GM19463 (cell line): Measurements from ENCODE around the gene HEATR5A.

ENCODE experiments used
- ATAC-seq: cut with Tn5 transposase; IDR thresholded peaks from one replicate; pipeline ENCODE4 v1.9.1; 2021; ENCODE audit warnings: mild to moderate bottlenecking, moderate library complexity; ENCODE audit not compliant: unreplicated experiment

HEATR5A gene

DNA sequence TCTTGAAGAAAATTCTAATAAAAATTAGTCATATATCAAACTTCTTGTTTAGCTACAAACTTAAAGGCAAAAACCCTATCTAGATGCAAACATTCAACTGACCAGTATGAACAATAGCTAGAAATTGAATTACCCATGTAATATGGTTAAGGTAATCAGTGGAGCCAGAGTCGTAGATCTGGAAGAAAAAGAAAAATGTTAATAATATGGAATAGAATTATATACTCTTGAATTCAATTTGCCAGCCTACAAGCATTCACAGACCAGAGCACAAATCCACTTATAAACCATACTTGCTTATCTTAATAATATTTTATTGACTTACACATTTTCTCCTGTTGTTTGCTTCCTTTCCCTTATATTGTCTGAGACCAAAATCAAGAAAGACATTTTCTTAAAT lies 7.7 kb upstream of the HEATR5A start:
- no peak for ATAC-seq

DNA sequence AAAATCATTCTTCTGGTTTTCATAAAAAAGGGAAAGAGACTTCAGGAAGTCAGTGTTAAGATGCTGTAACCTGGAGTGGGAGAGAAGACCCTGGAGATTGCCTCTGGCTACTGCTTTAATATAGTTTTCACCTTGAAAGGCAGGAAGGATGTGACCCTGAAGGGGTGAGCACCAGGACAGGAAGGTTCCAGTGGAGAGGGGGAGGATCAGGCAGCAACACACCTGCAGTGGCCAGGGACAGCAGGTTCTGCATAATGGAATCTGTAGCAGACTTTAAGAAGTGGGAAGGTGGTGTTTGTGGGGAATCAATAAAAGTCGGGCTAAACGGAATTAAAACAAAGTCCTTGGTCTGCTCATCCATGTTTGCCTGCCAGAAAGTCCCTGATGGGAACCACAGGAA lies 6.3 kb upstream of the HEATR5A start:
- no peak for ATAC-seq

DNA sequence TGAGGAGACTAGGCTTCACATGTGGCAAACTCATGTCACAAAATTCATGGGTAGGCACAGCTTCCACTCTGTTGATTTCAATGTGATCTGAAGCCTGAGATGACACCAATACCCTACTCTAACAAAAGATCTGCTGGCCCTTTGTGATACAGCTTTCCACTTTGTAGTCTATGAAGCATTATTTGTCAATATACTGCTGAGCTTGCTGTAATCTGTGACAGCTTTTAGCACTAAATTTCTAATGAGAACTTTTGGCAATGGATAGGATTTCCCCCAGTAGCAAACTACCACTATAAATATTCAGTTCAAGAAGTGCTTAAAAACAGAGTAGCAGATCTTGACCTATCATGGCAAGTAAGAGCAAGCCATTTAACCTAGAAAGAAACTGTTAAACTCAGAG lies 5.6 kb upstream of the HEATR5A start:
- no peak for ATAC-seq

DNA sequence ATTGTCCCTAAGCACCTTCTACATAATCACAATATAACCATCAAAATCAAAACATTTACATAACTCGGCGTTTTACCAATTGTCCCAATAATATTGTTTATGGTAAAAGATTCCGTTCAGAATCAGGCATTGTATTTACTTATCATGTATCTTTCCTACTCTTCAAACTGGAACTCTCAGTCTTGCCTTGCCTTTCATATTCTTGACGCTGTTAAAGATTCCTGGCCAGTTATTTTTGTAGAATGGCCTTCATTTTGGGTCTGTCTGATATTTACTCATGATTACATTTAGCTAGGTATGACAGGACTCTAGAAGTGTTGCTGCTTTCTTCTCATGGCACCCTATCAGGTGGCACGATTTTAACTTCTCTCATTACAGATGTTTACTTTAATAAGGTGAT lies 850 bp upstream of the HEATR5A start:
- no peak for ATAC-seq

DNA sequence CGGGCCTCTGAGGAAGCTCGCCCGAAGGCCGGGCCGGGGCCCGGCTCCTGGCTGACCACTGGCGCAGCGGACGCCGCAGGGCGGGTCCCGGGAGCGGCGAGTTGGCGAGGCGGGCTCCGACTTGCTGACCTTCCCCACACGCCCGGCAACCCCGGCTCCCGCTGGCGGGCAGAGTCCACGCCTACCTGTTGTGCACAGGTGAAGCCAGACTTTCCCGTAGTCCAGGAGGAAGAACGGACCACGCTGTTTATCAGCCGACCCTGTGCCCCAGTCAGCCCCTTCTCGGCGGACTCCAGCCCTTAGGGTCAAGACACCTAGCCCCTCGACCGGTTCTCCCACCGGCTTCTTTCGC lies 407 bp downstream of the HEATR5A start:
- ATAC-seq, result peak; percentile 11

DNA sequence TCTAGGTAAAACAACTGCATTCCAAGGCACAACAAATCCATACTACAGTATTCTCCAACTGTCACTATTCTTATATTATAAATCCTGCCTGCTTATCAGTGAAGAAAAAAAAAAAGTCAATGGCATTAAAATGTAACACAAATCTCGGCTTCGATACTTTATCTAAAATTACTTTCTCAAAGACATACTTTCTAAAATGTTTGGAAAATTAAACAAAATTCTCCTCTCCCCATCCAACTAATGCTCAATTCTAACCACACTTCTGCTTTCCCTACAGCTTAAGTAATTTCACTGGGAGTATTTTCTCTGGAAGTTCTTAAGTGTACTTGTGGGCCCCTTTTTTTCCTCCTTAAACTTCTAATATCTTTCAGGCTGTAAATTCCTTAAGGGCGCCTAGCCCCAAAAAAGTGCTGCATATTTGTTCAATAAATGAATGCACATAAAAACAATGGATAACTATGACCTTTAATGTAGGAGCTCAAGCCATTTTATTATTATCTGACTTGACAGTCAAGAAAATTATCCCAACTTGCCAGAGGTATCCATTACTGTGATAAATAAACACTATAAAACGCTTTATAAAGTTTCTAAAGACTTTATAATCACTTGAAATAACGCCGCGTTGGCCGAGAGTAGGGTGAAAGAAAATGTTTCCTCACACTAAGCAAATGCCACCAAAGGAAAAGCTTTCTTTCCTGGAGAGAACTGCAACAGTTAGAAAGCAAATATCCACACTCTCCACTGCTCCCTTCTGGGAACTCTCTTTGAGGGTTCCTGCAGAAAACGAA lies 977 bp downstream of the HEATR5A start:
- ATAC-seq, result no peak

DNA sequence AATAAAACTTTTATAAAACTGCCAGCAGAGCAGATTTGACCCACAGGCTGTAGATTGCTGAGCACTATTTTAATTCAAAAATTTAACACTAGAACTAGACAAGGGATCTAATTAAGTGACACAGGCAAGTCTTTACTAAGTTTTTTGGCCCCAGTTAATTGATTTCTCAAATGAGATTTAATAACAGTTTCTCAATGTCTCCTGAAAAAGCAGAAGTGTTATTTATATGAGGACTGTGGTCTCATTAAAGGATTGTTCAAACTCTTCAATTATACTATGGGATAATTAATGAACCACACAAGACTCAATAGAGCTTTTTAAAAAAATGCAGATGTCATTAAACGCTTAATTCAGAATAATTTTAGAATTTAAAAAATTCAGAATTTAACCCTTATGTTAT lies 1.9 kb downstream of the HEATR5A start:
- ATAC-seq, result no peak

DNA sequence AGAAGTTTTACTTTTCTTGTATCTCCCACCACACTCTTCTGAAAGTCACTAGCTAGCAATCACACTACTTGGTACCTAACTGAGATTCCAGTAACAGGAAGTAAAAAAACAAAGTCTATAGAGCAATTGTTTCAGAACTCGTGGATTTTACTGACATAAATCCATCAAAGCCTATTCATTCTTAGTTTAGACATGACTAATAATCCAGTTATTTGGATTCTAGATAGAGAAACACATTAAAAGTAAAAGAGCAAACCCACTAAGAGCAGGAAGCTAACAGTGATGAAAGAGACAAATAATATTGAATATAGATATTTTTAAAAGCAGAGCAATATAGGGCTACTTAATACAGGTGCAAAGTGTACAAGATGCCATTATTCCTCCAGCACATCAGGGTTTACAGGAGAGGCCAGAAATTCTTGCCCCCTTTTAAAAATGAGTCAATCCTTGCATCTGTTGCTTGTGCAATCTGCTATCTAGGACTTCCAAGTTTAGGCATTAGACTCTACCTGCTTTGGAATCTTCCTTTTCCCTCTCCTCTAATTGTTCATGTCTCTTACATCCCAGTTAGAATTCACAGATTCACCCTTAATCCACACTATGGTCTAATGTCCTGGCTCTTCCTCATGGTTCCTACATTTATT lies 6.0 kb downstream of the HEATR5A start:
- no peak for ATAC-seq

DNA sequence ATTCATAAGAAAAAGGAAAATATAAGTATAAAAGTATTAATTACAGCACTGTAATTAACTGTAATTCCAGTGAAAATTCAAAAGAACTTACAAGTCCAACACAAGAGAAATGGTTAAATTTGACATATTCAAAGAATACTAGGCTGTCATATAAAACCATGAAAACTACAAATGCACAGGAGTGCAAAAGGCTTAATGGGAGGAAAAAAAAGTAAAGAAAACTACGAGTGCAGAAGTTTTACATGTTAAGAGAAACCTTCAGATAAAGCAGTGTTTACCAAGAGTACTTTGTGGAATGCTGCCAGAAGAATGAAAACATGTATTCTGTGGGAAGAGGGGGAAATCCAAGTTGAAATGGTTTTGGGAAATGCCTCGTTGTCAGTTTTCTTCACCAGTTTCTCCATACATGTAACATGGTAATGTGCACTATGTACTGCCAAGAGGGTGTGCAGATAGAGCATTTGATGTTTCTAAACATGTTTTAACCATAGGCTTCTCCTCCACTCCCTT lies 9.1 kb downstream of the HEATR5A start:
- ATAC-seq, result no peak

DNA sequence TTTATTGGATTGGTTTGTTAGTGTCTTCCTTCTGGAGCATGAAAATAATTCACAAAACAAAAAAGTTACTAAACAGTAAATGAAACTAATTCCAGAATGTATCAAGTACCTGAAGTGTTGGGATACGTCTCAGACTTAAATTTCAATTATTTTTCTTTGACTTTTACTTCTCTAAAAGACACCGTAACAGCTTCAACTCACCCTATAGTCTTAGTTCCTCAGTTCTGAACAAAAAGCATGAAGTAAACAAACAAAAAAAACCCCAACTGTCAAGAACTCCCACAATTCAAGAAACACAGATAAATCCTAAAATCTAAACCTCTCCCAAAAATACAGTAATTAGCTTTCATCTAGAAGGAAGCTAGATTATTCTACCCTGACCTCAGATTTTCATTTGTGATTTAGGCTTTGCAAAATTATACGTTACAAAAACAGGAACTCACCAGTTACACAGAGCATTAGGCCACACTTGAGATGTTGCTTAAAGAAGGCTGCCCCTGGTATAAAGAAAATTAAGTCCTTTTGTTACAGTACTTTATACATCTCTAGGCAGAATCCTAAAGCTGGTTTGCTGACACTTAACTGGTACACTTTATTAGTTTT lies 10.2 kb downstream of the HEATR5A start:
- ATAC-seq, result no peak

DNA sequence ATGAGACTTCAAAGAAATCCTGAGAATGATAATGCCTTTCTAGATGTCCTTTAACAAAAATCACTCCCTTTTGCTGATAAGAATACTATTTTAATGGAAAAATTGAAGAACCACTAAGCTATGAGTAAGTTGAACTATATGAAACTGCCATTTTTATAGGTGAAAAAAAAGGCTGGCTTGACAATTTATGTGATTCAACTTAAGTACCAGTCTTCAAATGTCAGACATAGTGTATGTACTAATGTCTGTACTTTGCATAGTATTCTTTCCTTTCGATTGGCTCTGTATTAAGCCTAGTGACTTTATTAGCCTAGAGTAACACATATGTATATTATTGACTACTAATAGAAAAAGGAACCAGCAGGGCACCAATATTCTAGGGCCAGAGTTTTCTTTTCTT lies 11.9 kb downstream of the HEATR5A start:
- ATAC-seq, result no peak

DNA sequence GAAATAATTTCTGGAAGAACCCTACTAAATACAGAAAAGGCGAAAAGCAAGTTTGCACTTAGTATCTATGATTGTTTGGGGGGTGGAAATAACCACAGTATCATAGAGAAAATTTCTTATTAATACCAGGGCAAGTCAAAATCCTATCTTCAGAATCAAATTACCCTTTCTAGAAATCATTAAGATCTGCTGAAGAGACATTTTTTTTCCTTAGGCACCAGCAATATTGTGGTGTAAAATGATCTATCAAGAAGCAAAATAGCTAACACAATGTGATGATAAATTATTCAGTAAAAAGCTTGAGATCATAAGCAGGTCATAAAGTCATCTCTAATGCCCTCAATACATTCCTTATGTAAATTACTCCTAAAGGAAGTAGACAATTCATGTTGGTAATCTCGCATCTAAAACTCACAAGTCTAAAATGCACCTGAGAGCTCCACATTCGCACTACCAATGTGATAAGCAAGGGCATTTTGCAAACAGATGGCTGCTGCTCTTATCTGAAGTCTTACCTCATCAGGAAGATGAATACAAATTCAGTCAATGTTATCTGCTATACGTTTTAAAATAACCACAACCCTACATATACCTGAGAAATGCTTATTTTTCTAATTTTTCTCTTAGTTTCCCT lies 14.6 kb downstream of the HEATR5A start:
- ATAC-seq, result no peak

DNA sequence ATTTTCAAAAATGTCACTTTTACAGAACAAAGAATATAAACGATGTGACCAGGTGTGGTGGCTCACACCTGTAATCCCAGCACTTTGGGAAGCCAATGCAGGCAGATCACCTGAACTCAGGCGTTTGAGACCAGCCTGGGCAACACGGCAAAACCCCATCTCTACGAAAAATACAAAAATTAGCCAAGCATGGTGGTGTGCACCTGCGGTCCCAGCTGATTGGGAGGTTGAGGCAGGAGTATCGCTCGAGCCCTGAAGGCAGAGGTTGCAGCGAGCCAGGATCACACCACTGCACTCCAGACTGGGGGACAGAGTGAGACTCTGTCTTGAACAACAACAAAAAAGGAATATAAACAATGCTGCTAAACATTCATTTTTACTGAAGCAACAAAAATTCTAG lies 15.2 kb downstream of the HEATR5A start:
- no peak for ATAC-seq

DNA sequence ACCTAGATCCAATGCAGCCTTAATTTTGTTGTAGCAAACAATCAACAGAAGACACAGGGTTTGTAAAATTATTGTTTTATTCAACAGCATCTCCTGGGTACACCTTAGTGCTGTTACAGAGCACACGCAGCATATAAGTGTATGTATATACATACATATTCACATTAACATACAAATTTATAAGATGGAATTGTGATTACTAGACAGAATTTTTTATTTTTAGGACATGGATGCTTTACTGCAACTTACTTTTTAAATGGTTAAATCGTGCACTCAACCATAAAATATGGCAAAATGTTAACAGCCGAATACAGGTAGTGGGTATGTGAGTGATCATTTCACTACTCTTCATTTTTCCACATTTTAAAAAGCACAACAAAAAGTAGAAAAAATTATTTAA lies 16.6 kb downstream of the HEATR5A start:
- ATAC-seq, result no peak

DNA sequence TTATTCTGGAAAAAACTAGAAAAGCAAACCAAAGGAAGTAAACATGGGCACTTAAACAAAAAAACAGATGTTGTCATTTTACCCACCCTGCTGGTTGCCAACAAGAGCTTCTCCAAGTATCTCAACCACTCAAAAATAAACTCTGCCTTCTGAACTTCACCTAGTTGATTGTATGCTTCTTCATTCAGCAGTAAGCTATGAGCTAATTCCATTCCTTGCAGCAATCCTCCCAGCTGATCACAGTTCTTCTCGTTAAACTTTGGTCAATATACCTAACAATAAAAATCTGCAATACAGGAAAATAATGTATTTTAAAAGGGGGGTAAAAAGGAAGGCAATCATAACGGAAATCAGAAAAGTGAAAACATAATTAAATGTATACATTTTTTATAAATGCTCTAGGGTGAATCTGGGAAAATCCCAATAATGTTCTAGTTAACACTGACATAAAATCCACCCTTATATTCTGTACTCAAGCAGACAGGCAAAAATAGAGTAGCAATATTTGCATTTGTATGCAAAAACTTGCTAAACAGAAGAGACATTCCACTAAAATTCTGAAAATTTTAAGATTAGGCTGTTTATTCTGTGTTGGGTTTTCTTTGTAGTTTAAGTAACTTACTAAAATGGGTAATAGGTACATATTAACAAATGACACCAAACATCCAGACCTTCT lies 17.4 kb downstream of the HEATR5A start:
- no peak for ATAC-seq

DNA sequence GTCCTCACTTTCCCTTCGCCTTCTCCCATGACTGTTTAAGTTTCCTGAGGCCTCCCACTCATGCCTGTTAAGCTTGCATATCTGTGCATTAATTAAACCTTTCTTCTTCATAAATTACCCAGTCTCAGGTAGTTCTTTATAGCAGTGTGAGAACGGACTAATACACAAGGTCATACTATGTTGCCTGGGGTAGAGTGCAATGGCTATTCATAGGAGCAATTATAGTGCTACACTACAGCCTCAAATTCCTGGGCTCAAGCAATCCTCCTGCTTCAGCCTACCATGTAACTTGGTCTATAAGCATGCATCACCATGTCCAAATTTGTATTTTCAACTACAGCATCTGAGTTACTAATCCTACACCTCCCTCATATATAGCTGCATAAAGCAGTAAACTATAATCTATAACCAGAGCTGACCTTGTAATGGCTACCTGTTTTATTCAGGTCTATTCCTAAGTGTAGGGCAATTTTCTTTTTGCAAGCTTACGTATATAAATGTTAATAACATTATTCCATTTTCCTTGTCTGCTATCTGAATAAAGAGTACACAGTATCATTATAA lies 18.9 kb downstream of the HEATR5A start:
- no peak for ATAC-seq

DNA sequence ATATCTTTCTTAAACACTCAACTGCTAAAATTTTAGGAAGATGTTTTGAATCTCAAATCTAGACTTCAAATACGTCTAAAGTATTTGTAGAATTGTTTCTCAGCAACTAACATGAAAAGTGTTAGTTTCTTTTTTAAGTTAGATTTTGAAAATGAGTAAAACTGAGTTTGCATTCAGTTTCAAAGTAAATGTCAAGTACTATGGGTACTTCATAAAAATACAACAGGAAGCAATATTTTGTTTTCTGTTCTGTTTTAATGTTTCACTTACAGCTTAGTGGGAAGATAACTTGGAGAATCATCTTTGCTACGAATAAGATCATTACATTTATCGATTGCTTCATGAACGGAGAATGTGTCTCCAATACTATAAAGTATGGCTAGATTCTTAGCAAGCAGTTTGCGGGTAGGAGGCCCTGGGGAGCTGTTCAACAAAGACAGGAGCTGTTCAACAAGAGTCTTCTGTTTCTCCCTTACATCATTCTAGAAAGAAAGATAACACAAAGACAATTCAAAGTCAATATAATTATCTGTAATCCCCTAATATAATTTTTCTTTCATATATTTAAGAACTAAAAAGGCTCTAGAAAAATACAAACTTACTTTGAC lies 20.2 kb downstream of the HEATR5A start:
- ATAC-seq, result no peak

DNA sequence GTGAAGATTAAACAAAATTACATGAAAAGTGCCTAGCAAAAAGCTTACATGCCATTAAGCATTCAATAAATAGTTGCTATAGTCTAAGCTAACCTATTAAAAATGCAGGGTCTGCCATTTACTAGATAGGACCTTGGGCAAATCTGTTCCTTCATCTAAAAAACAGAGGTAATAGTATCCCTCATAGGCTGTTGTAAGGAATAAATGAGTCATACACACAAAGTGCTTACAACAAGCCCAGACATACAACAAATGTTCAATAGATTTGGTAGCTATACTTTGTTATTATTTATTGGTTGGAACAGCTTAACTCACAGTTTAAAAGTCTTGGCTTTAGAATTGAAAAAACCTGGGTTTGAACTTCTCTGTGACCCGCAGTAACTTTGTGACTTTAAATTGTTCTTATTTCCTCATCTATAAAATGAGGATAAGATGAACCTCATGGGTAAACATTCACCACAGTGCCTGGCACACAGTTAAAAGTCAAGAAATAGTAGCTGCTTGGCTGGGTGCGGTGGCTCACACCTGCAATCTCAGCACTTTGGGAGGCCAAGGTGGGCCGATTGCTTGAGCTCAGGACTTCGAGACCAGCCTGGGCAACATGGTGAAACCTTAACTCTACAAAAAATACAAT lies 24.7 kb downstream of the HEATR5A start:
- ATAC-seq, result no peak

DNA sequence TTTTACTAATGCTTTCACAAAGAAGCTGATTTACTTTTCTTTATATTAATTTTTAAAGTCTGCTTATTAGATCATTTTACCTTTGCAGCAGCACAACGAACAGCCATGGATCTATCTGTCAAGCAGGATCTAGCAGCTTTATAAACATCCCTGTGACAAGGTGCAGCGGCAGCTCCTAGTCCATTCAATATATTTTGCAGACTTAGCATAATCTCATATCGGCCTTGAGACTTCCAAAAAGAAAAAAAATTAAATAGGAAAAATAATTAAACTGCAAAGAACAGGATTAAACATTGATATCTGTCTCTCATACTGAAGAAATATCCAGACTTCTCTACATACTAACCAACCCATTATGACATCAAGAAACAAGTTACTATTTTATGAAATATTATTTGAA lies 25.2 kb downstream of the HEATR5A start:
- ATAC-seq, result no peak

DNA sequence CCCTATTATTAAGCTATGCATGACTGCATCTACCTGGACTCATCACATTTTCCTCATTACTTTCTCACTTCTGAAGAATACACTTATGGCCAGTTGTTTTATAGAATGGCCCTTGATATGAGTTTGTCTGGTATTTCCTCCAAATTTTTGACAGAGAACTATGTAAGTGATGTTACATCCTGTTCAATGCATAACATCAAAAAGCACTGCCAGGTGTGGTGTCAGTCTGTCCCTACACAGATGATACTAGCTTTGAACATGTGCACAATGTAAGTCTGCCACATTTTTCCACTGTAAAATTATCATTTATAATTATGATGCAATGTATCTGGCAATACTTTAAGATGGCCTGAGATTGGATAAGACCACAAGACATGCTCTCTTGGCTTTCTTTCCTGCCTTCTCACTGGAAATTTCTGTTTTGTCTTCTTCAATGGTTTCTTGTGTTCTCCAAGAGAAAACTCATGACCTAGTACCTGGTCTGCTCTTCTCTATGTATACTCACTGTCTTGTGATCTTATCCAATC lies 28.3 kb downstream of the HEATR5A start:
- ATAC-seq, result no peak
